Astrocyte (in vitro differentiated cells and primary cell): ENCODE results near the gene PCSK2. TPM values are rescaled to one million over a fixed set of nuclear protein-coding genes. Genes with fewer than 3 reads are reported as not detected.

Experiments
- DNase-seq: peaks from one replicate; pipeline ENCODE4 v3.0.0-alpha.2; 2010; ENCODE audit warnings: low read depth
- FAIRE-seq: peaks from 2 replicates; lab custom pipeline; 2011; peaks lifted over from hg19 to GRCh38; lab: Jason Lieb, UNC
- H2AFZ ChIP-seq: 2 replicates; pipeline ENCODE4 v1.6.0; 2012; ENCODE audit warnings: low read depth, low read length, inconsistent platforms
- H3K27ac ChIP-seq: 2 replicates; pipeline ENCODE4 v1.5.1; 2011; ENCODE audit warnings: low read depth, low read length, inconsistent platforms
- H3K27me3 ChIP-seq: 2 replicates; pipeline ENCODE4 v1.6.0; 2011; ENCODE audit warnings: low read length, inconsistent platforms; ENCODE audit not compliant: insufficient read depth
- H3K36me3 ChIP-seq: 2 replicates; pipeline ENCODE4 v1.5.1; 2011; ENCODE audit warnings: low read length, inconsistent platforms; ENCODE audit not compliant: insufficient read depth
- H3K4me1 ChIP-seq: 2 replicates; pipeline ENCODE4 v1.5.1; 2011; ENCODE audit warnings: low read length, inconsistent platforms; ENCODE audit not compliant: insufficient read depth
- H3K4me2 ChIP-seq: 2 replicates; pipeline ENCODE4 v1.6.0; 2012; ENCODE audit warnings: low read length, inconsistent platforms
- H3K4me3 ChIP-seq: 2 replicates; pipeline ENCODE4 v1.5.1; 2011; ENCODE audit warnings: low read depth, mild to moderate bottlenecking, low read length, inconsistent platforms; ENCODE audit not compliant: insufficient read depth
- H3K79me2 ChIP-seq: 2 replicates; pipeline ENCODE4 v1.6.0; 2012; ENCODE audit warnings: mild to moderate bottlenecking, low read length, inconsistent platforms; ENCODE audit not compliant: insufficient read depth
- H3K9ac ChIP-seq: 2 replicates; pipeline ENCODE4 v1.6.0; 2012; ENCODE audit warnings: mild to moderate bottlenecking, low read length, inconsistent platforms
- H3K9me3 ChIP-seq: 2 replicates; pipeline ENCODE4 v1.5.1; 2012; ENCODE audit warnings: low read depth, mild to moderate bottlenecking, low read length, inconsistent platforms; ENCODE audit not compliant: insufficient read depth
- H4K20me1 ChIP-seq: 2 replicates; pipeline ENCODE4 v1.6.0; 2012; ENCODE audit warnings: low read length, inconsistent platforms; ENCODE audit not compliant: insufficient read depth
- H3K27ac Mint-ChIP-seq: one replicate; pipeline ENCODE4 v1.8.0; 2021; ENCODE audit warnings: mild to moderate bottlenecking, mixed read lengths; ENCODE audit not compliant: unreplicated experiment
- H3K27me3 Mint-ChIP-seq: one replicate; pipeline ENCODE4 v1.8.0; 2021; ENCODE audit warnings: low read depth, mixed read lengths; ENCODE audit not compliant: unreplicated experiment
- H3K36me3 Mint-ChIP-seq: one replicate; pipeline ENCODE4 v1.8.0; 2021; ENCODE audit warnings: low read depth, mixed read lengths; ENCODE audit not compliant: unreplicated experiment
- H3K4me1 Mint-ChIP-seq: one replicate; pipeline ENCODE4 v1.8.0; 2021; ENCODE audit warnings: low read depth, mixed read lengths; ENCODE audit not compliant: unreplicated experiment
- H3K4me3 Mint-ChIP-seq: one replicate; pipeline ENCODE4 v1.8.0; 2021; ENCODE audit warnings: mild to moderate bottlenecking, moderate library complexity, mixed read lengths; ENCODE audit not compliant: unreplicated experiment
- H3K9me3 Mint-ChIP-seq: one replicate; pipeline ENCODE4 v1.8.0; 2021; ENCODE audit warnings: mild to moderate bottlenecking, mixed read lengths; ENCODE audit not compliant: unreplicated experiment
- CTCF ChIP-seq: IDR thresholded peaks from 2 replicates; pipeline ENCODE4 v1.5.1; 2011; ENCODE audit warnings: low read depth, mild to moderate bottlenecking, inconsistent platforms, low read length, moderate library complexity; ENCODE audit not compliant: insufficient read depth
- EZH2 ChIP-seq: IDR thresholded peaks from 2 replicates; pipeline ENCODE4 v1.6.1; 2012; ENCODE audit warnings: mild to moderate bottlenecking, low read length, inconsistent platforms; ENCODE audit not compliant: insufficient read depth
- total RNA-seq: library from RNA; stranded (reverse); gene quantifications from 2 replicates; pipeline ENCODE4 v1.2.1, GENCODE V29; 2021

PCSK2 gene
- total RNA-seq, 1 donor from 2014 or later, result not detected

- no peak overlapping the region for H3K9ac ChIP-seq
- no peak overlapping the region for H2AFZ ChIP-seq
- H3K79me2 ChIP-seq, result no peaks in the 10 kb centered on the region
- Mint-ChIP-seq H3K27ac (no peak overlapping the region), H3K4me3 (no peak overlapping the region), H3K36me3 (no peaks in the 10 kb centered on the region), H3K27me3 (peaks cover 31% of the 10 kb centered on the region), H3K4me1 (no peaks in the 10 kb centered on the region), H3K9me3 (no peaks in the 10 kb centered on the region)
- H3K27me3 ChIP-seq, result peaks cover 3% of the 10 kb centered on the region
- no peak overlapping the region for H3K4me2 ChIP-seq
- no peaks in the 10 kb centered on the region for H4K20me1 ChIP-seq
- no peaks in the 10 kb centered on the region for H3K36me3 ChIP-seq
- TF ChIP-seq EZH2 (no peak), CTCF (no peak)
- H3K4me1 ChIP-seq, result no peaks in the 10 kb centered on the region
- no peak overlapping the region for H3K4me3 ChIP-seq
- H3K9me3 ChIP-seq, result no peaks in the 10 kb centered on the region
- no peak overlapping the region for H3K27ac ChIP-seq
- DNase-seq, result no peak
- no peak for FAIRE-seq
Observed at GRCh38 chr20:17488916-17489600, 262.2 kb downstream of the PCSK2 start.

GRCh38 chr20:17490501-17490900 is 263.7 kb downstream of the PCSK2 start:
- Histone ChIP-seq H4K20me1 (no peaks in the 10 kb centered on the region), H3K4me2 (no peak overlapping the region), H3K27ac (no peak overlapping the region), H3K79me2 (no peaks in the 10 kb centered on the region), H3K9me3 (no peaks in the 10 kb centered on the region), H2AFZ (no peak overlapping the region), H3K4me1 (no peaks in the 10 kb centered on the region), H3K27me3 (peaks cover 3% of the 10 kb centered on the region), H3K9ac (no peak overlapping the region), H3K36me3 (no peaks in the 10 kb centered on the region), H3K4me3 (no peak overlapping the region)
- no peak for TF ChIP-seq EZH2
- TF ChIP-seq CTCF, result no peak
- Mint-ChIP-seq H3K9me3 (no peaks in the 10 kb centered on the region), H3K27ac (no peak overlapping the region), H3K4me3 (no peak overlapping the region), H3K36me3 (no peaks in the 10 kb centered on the region), H3K4me1 (no peaks in the 10 kb centered on the region), H3K27me3 (peaks cover 35% of the 10 kb centered on the region)
- FAIRE-seq, result no peak
- no peak for DNase-seq

- no peaks in the 10 kb centered on the region for H3K4me1 Mint-ChIP-seq
- no peak for DNase-seq
- H3K27ac Mint-ChIP-seq, result no peak overlapping the region
Observed at GRCh38 chr20:17491041-17491440, 264.2 kb downstream of the PCSK2 start.

More at GRCh38 chr20:17491041-17491440, 264.2 kb downstream of the PCSK2 start:
- Histone ChIP-seq H3K27ac (no peak overlapping the region), H3K79me2 (no peaks in the 10 kb centered on the region), H4K20me1 (no peaks in the 10 kb centered on the region), H3K36me3 (no peaks in the 10 kb centered on the region), H3K4me2 (no peak overlapping the region), H3K27me3 (peaks cover 3% of the 10 kb centered on the region), H3K9ac (no peak overlapping the region), H3K4me3 (no peak overlapping the region), H3K4me1 (no peaks in the 10 kb centered on the region), H2AFZ (no peak overlapping the region), H3K9me3 (no peaks in the 10 kb centered on the region)
- no peaks in the 10 kb centered on the region for H3K9me3 Mint-ChIP-seq
- no peaks in the 10 kb centered on the region for H3K36me3 Mint-ChIP-seq
- no peak overlapping the region for H3K4me3 Mint-ChIP-seq
- no peak for FAIRE-seq
- TF ChIP-seq CTCF (no peak), EZH2 (no peak)
- H3K27me3 Mint-ChIP-seq, result peaks cover 34% of the 10 kb centered on the region
